T-helper 2 cell treated with Interferon-gamma antibody and Interleukin-4, amounts not matched to agents 5 μg/mL and 100 μg/mL, for 36 hours (primary cell): ENCODE data around the gene PLA2G6.
"Not testable (repeated sequence)": the region's sequence is repeated elsewhere in the genome, so short reads cannot be mapped to it uniquely, and the experiment has no call there.

Experiments used
- DNase-seq: peaks from one replicate; pipeline ENCODE4 v3.0.0; 2021; ENCODE audit warnings: low spot score
- H3K27ac Mint-ChIP-seq: one replicate; pipeline ENCODE4 v1.8.0; 2021; ENCODE audit warnings: mild to moderate bottlenecking, mixed read lengths
- H3K27me3 Mint-ChIP-seq: one replicate; pipeline ENCODE4 v1.8.0; 2021; ENCODE audit warnings: low read depth, mixed read lengths
- H3K36me3 Mint-ChIP-seq: one replicate; pipeline ENCODE4 v1.8.0; 2021; ENCODE audit warnings: low read depth, mixed read lengths
- H3K4me1 Mint-ChIP-seq: one replicate; pipeline ENCODE4 v1.8.0; 2021; ENCODE audit warnings: low read depth, mixed read lengths
- H3K4me3 Mint-ChIP-seq: one replicate; pipeline ENCODE4 v1.8.0; 2022; ENCODE audit warnings: mild to moderate bottlenecking, moderate library complexity, mixed read lengths
- H3K9me3 Mint-ChIP-seq: one replicate; pipeline ENCODE4 v1.8.0; 2021; ENCODE audit warnings: mixed read lengths

PLA2G6 gene

GRCh38 chr22:38191055-38191454 lies 9.4 kb upstream of the PLA2G6 start:
- Mint-ChIP-seq H3K27me3 (peaks cover 15% of the 10 kb centered on the region), H3K9me3 (no peaks in the 10 kb centered on the region), H3K36me3 (no peaks in the 10 kb centered on the region), H3K4me3 (no peak overlapping the region), H3K27ac (no peak overlapping the region), H3K4me1 (peaks cover 6% of the 10 kb centered on the region)
- no peak for DNase-seq

- no peak overlapping the region for H3K4me3 Mint-ChIP-seq
- peaks cover 15% of the 10 kb centered on the region for H3K27me3 Mint-ChIP-seq
- DNase-seq = no peak
- H3K36me3 Mint-ChIP-seq = no peaks in the 10 kb centered on the region
- no peak overlapping the region for H3K27ac Mint-ChIP-seq
- H3K4me1 Mint-ChIP-seq = peaks cover 6% of the 10 kb centered on the region
- H3K9me3 Mint-ChIP-seq = no peaks in the 10 kb centered on the region
These were observed 9.0 kb upstream of the PLA2G6 start for GRCh38 chr22:38190581-38190980.

- H3K4me3 Mint-ChIP-seq = no peak overlapping the region
- H3K9me3 Mint-ChIP-seq = no peaks in the 10 kb centered on the region
- H3K27ac Mint-ChIP-seq = no peak overlapping the region
These were observed 7.5 kb upstream of the PLA2G6 start for GRCh38 chr22:38189104-38189503.

GRCh38 chr22:38187413-38188212 lies 6.0 kb upstream of the PLA2G6 start:
- H3K36me3 Mint-ChIP-seq = no peaks in the 10 kb centered on the region
- H3K27ac Mint-ChIP-seq = no peak overlapping the region
- no peak overlapping the region for H3K4me3 Mint-ChIP-seq
- peaks cover 3% of the 10 kb centered on the region for H3K4me1 Mint-ChIP-seq
- DNase-seq = no peak
- H3K27me3 Mint-ChIP-seq = peaks cover 10% of the 10 kb centered on the region
- no peaks in the 10 kb centered on the region for H3K9me3 Mint-ChIP-seq

More at GRCh38 chr22:38189104-38189503, 7.5 kb upstream of the PLA2G6 start:
- Mint-ChIP-seq H3K4me1 (no peaks in the 10 kb centered on the region), H3K36me3 (no peaks in the 10 kb centered on the region), H3K27me3 (peaks cover 10% of the 10 kb centered on the region)
- DNase-seq = no peak

GRCh38 chr22:38186429-38186828 lies 4.8 kb upstream of the PLA2G6 start:
- Mint-ChIP-seq H3K36me3 (no peaks in the 10 kb centered on the region), H3K27ac (no peak overlapping the region), H3K27me3 (peaks cover 7% of the 10 kb centered on the region), H3K9me3 (no peaks in the 10 kb centered on the region), H3K4me1 (peaks cover 7% of the 10 kb centered on the region), H3K4me3 (no peak overlapping the region)
- DNase-seq = no peak

GRCh38 chr22:38184788-38185187 lies 3.2 kb upstream of the PLA2G6 start:
- Mint-ChIP-seq H3K4me1 (peaks cover 22% of the 10 kb centered on the region), H3K36me3 (no peaks in the 10 kb centered on the region), H3K27ac (no peak overlapping the region), H3K9me3 (no peaks in the 10 kb centered on the region), H3K4me3 (no peak overlapping the region), H3K27me3 (peaks cover 5% of the 10 kb centered on the region)
- no peak for DNase-seq

- DNase-seq = peak; percentile 12
- Mint-ChIP-seq H3K4me1 (peaks cover 39% of the 10 kb centered on the region), H3K27ac (peak overlapping the region; percentile 98)
These were observed 683 bp downstream of the PLA2G6 start for GRCh38 chr22:38180841-38181452.

GRCh38 chr22:38178605-38178937 lies 3.1 kb downstream of the PLA2G6 start:
- not testable (repeated sequence) for H3K27me3 Mint-ChIP-seq, H3K9me3 Mint-ChIP-seq, H3K4me3 Mint-ChIP-seq, DNase-seq, H3K36me3 Mint-ChIP-seq
- peak overlapping the region; percentile 53 for H3K27ac Mint-ChIP-seq
- peaks cover 40% of the 10 kb centered on the region for H3K4me1 Mint-ChIP-seq

More at GRCh38 chr22:38180841-38181452, 683 bp downstream of the PLA2G6 start:
- H3K36me3 Mint-ChIP-seq = peaks cover 5% of the 10 kb centered on the region
- peak overlapping the region; percentile 96 for H3K4me3 Mint-ChIP-seq
- no peaks in the 10 kb centered on the region for H3K27me3 Mint-ChIP-seq
- no peaks in the 10 kb centered on the region for H3K9me3 Mint-ChIP-seq

GRCh38 chr22:38177926-38178604 lies 3.6 kb downstream of the PLA2G6 start:
- peak overlapping the region; percentile 2 for H3K27ac Mint-ChIP-seq
- H3K9me3 Mint-ChIP-seq = no peaks in the 10 kb centered on the region
- DNase-seq = no peak
- H3K27me3 Mint-ChIP-seq = no peaks in the 10 kb centered on the region
- H3K4me3 Mint-ChIP-seq = no peak overlapping the region
- H3K4me1 Mint-ChIP-seq = peaks cover 45% of the 10 kb centered on the region
- peaks cover 5% of the 10 kb centered on the region for H3K36me3 Mint-ChIP-seq

GRCh38 chr22:38177571-38177925 lies 4.1 kb downstream of the PLA2G6 start:
- H3K9me3 Mint-ChIP-seq, H3K4me3 Mint-ChIP-seq, DNase-seq, H3K27me3 Mint-ChIP-seq, H3K27ac Mint-ChIP-seq, H3K36me3 Mint-ChIP-seq: not testable (repeated sequence)
- peaks cover 45% of the 10 kb centered on the region for H3K4me1 Mint-ChIP-seq

GRCh38 chr22:38177044-38177443 lies 4.6 kb downstream of the PLA2G6 start:
- no peaks in the 10 kb centered on the region for H3K27me3 Mint-ChIP-seq
- H3K4me1 Mint-ChIP-seq = peaks cover 44% of the 10 kb centered on the region
- H3K27ac Mint-ChIP-seq = peak overlapping the region; percentile 22
- DNase-seq = no peak
- H3K36me3 Mint-ChIP-seq = peaks cover 5% of the 10 kb centered on the region
- H3K4me3 Mint-ChIP-seq = no peak overlapping the region
- H3K9me3 Mint-ChIP-seq = no peaks in the 10 kb centered on the region

- H3K4me1 Mint-ChIP-seq = peaks cover 40% of the 10 kb centered on the region
These were observed 5.4 kb downstream of the PLA2G6 start for GRCh38 chr22:38176170-38176741.

GRCh38 chr22:38175206-38176118 lies 6.2 kb downstream of the PLA2G6 start:
- Mint-ChIP-seq H3K4me1 (peaks cover 33% of the 10 kb centered on the region), H3K36me3 (peaks cover 6% of the 10 kb centered on the region), H3K27ac (no peak overlapping the region), H3K4me3 (no peak overlapping the region), H3K27me3 (no peaks in the 10 kb centered on the region), H3K9me3 (no peaks in the 10 kb centered on the region)
- DNase-seq = no peak

More at GRCh38 chr22:38176170-38176741, 5.4 kb downstream of the PLA2G6 start:
- H3K4me3 Mint-ChIP-seq = peak overlapping the region; percentile 18
- H3K36me3 Mint-ChIP-seq = peaks cover 6% of the 10 kb centered on the region
- no peaks in the 10 kb centered on the region for H3K27me3 Mint-ChIP-seq
- H3K27ac Mint-ChIP-seq = peak overlapping the region; percentile 52
- no peaks in the 10 kb centered on the region for H3K9me3 Mint-ChIP-seq
- DNase-seq = peak; percentile 17
